Neutrophil (primary cell): Measurements from ENCODE around the gene IGFBP1.

Experiments
- H3K27ac ChIP-seq: fragments of 200-600 bp; sonication (generic); 2 replicates; pipeline ENCODE4 v1.5.1; 2016; ENCODE audit warnings: mild to moderate bottlenecking, moderate library complexity
- H3K27me3 ChIP-seq: fragments of 200-600 bp; sonication (generic); 2 replicates; pipeline ENCODE4 v1.6.0; 2016; ENCODE audit warnings: mild to moderate bottlenecking
- H3K36me3 ChIP-seq: fragments of 200-600 bp; sonication (generic); 2 replicates; pipeline ENCODE4 v1.5.1; 2017
- H3K4me1 ChIP-seq, 2 experiments: fragments of 200-600 bp in 1 of 2; sonication (generic) in 1 of 2; 1 replicate in 1 of 2; 2 replicates in 1 of 2; pipeline versions ENCODE4 v1.5.1 to v1.6.1; 2013 to 2016; ENCODE audit warnings: low read depth in 1 of 2, low read length in 1 of 2, mild to moderate bottlenecking in 1 of 2, moderate library complexity in 1 of 2; ENCODE audit not compliant: control insufficient read depth in 1 of 2, insufficient read depth in 1 of 2
- H3K4me3 ChIP-seq, 2 experiments: fragments of 200-600 bp in 1 of 2; sonication (generic) in 1 of 2; 1 replicate in 1 of 2; 2 replicates in 1 of 2; pipeline ENCODE4 v1.5.1; 2013 to 2016; ENCODE audit warnings: low read depth in 1 of 2, low read length in 1 of 2, mild to moderate bottlenecking in 1 of 2, moderate library complexity in 1 of 2
- H3K9me3 ChIP-seq: fragments of 200-600 bp; sonication (generic); 2 replicates; pipeline ENCODE4 v1.5.1; 2016
- CTCF ChIP-seq: fragments of 200-600 bp; sonication (generic); IDR thresholded peaks from 2 replicates; pipeline ENCODE4 v1.5.1; 2016; ENCODE audit warnings: antibody characterized with exemption

IGFBP1 gene

DNA sequence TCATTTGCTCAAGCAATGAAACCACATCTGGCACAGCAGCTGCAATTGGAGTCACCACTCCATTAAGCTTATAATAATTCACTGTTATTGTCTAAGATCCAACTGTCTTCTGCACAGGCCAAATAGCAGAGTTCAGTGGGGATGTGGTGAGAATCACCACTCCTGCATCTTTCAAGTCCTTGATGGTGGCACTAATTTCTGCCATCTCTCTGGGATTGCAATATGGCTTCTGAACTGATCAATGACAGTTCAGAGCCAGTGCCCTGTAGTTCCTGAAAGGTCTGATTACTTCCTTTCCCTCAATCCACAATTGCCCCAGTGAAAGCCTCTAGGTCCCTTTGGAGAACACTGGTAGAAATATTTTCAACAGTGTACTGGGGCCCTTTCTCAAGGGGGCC, 6.4 kb downstream of the IGFBP1 start:
- H3K36me3 ChIP-seq = no peaks in the 10 kb centered on the region
- no peaks in the 10 kb centered on the region for H3K4me1 ChIP-seq
- TF ChIP-seq CTCF = no peak
- H3K9me3 ChIP-seq = no peaks in the 10 kb centered on the region
- H3K27ac ChIP-seq = no peak overlapping the region
- no peak overlapping the region for H3K4me3 ChIP-seq
- H3K27me3 ChIP-seq = peaks cover 52% of the 10 kb centered on the region

DNA sequence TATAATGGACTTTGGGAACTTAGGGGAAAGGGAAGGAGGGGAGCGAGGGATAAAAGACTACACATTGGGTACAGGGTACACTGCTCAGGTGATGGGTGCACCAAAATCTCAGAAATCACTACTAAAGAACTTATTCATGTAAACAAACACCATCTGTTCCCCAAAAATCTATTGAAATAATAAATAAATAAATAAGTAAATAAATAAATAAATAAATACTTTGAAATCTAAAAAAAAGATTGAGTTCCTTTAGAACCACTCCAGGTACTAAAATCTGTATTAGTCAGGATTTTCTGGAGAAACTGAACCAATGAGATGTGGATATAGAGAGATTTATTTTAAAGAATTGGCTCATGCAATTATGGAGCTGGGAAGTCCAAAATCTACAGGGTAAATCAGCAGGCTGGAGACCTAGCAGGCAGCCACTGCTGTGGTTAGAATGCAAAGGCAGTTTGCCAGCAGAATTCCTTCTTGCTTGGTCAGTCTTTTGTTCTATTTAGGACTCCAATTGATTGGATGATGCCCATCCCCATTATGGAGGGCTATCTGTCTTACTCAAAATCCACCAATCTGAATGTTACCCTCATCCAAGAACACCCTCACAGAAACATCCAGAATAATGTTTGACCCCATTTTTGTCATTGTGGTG, 8.9 kb downstream of the IGFBP1 start:
- no peak for TF ChIP-seq CTCF
- peaks cover 30% of the 10 kb centered on the region for H3K27me3 ChIP-seq
- H3K27ac ChIP-seq = no peak overlapping the region
- no peak overlapping the region for H3K4me3 ChIP-seq
- H3K9me3 ChIP-seq = no peaks in the 10 kb centered on the region
- no peaks in the 10 kb centered on the region for H3K4me1 ChIP-seq
- no peaks in the 10 kb centered on the region for H3K36me3 ChIP-seq

DNA sequence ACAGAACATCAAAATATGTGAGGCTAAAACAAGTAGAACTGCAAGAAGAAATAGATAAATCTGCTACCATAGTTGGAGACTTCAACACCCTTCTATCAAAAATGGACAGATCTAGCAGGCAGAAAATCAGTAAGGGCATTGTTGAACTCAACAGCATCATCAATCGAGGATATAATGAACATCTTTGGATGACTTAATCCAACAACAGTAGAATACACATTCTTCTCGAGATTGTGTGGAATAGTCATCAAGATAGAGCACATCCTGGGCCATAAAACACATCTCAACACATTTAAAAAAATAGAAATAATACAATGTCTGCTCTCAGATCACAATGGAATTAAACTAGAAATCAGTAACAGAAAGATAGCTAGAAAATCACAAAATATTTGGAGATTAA, 9.9 kb downstream of the IGFBP1 start:
- Histone ChIP-seq H3K36me3 (no peaks in the 10 kb centered on the region), H3K9me3 (no peaks in the 10 kb centered on the region), H3K4me3 (no peak overlapping the region), H3K4me1 (no peaks in the 10 kb centered on the region), H3K27me3 (peaks cover 25% of the 10 kb centered on the region), H3K27ac (no peak overlapping the region)
- TF ChIP-seq CTCF = no peak

DNA sequence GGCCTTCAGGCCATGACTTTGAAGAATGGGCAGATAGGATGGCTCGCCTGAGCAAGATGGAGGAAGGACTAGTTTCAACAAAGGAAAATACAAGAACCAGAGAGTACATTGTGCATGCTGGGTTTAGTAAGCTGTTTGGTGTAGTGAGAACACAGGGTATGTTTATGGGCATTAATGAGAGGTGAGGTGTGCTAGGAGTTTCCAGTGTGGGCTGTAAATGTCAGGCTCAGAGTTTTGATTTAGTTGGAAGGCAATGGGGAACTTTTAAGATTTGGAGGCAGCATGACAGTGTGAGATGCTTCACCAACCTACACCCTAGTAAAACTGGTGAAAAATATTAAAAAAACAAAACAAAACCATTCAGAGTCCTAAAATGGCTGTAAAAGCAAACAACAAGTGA, 13.3 kb downstream of the IGFBP1 start:
- no peak for TF ChIP-seq CTCF
- no peaks in the 10 kb centered on the region for H3K36me3 ChIP-seq
- H3K27me3 ChIP-seq = peaks cover 12% of the 10 kb centered on the region
- no peak overlapping the region for H3K27ac ChIP-seq
- H3K4me1 ChIP-seq = no peaks in the 10 kb centered on the region
- no peaks in the 10 kb centered on the region for H3K9me3 ChIP-seq
- no peak overlapping the region for H3K4me3 ChIP-seq

DNA sequence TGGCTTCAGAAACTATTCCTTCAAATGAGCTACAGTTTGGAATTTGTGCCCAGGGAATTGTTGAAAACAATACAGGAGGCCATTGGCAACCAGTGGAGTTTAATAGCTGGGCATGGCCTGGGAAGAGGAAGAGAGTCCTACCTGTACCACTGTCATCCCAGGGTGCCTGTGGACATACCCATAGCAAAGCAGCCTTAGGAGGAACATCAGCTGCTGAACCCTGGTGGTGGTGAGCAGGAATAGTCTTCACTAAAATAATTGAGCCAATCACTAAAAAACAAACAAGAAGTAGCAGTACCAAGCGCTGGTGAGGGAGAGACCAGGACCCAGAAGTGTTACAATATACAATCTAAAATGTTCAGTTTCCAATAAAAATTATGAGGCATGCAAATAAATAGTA, 14.5 kb downstream of the IGFBP1 start:
- H3K27ac ChIP-seq = no peak overlapping the region
- no peak overlapping the region for H3K4me3 ChIP-seq
- H3K9me3 ChIP-seq = no peaks in the 10 kb centered on the region
- H3K27me3 ChIP-seq = peaks cover 4% of the 10 kb centered on the region
- TF ChIP-seq CTCF = no peak
- H3K4me1 ChIP-seq = no peaks in the 10 kb centered on the region
- H3K36me3 ChIP-seq = no peaks in the 10 kb centered on the region

GRCh38 chr7:45909561-45909960, 21.3 kb downstream of the IGFBP1 start:
- no peaks in the 10 kb centered on the region for H3K9me3 ChIP-seq
- no peak overlapping the region for H3K4me3 ChIP-seq
- peaks cover 5% of the 10 kb centered on the region for H3K27me3 ChIP-seq
- TF ChIP-seq CTCF = no peak
- no peaks in the 10 kb centered on the region for H3K36me3 ChIP-seq
- H3K27ac ChIP-seq = no peak overlapping the region
- H3K4me1 ChIP-seq = no peaks in the 10 kb centered on the region
